Transverse colon (tissue), 4 donors: ENCODE data around the gene EIF2S2.

Experiments used
- CTCF ChIP-seq, 5 experiments: fragments of 200-600 bp in 3 of 5; fragments of 450-650 bp in 2 of 5; sonication (generic) in 3 of 5; IDR thresholded peaks; 1 replicate in 2 of 5; 2 replicates in 3 of 5; pipeline ENCODE4 v1.5.1; 2016 to 2017; ENCODE audit warnings: antibody characterized with exemption in 5 of 5, inconsistent platforms in 3 of 5, mild to moderate bottlenecking in 2 of 5, moderate library complexity in 1 of 5
- POLR2A ChIP-seq: fragments of 450-650 bp; IDR thresholded peaks from one replicate; pipeline ENCODE4 v1.6.1; 2016; ENCODE audit warnings: antibody characterized with exemption, mild to moderate bottlenecking, moderate library complexity
- POLR2AphosphoS5 ChIP-seq, 3 donors: sonication (generic); formaldehyde crosslinking; IDR thresholded peaks; one replicate each; pipeline ENCODE4 v1.6.1; 2016; ENCODE audit warnings: antibody characterized with exemption in 3 of 3

- TF ChIP-seq POLR2AphosphoS5 (IDR thresholded peaks at IDR 0.05) (no peak), CTCF (IDR thresholded peaks at IDR 0.05) (no peak), POLR2A (no peak)
These were observed 26.5 kb downstream of the EIF2S2 start for GRCh38 chr20:34085544-34086040.
